H4 (cell line): Measurements from ENCODE around the gene TLE7. TPM values are rescaled to one million over a fixed set of nuclear protein-coding genes. Genes with fewer than 3 reads are reported as not detected.

Experiments used
- total RNA-seq: library from RNA; depleted of rRNA; stranded (reverse); fragments of >200 nt; shearing (Covaris generic); gene quantifications from 2 replicates; pipeline ENCODE4 v1.2.3, GENCODE V29; 2014; rRNA removed

TLE7 gene
- total RNA-seq, 1 experiment from 2014 or later: not detected

Other genes starting within 250 kb of the TLE7 start
- 0.15 and 0.64 TPM in 2 replicates for gene HYDIN, start 211.3 kb downstream of the TLE7 start, total RNA-seq
- gene CMTR2, start 152.7 kb downstream of the TLE7 start, total RNA-seq: 25.1 and 27.0 TPM in 2 replicates
- gene CALB2, start 83.3 kb downstream of the TLE7 start, total RNA-seq: 30.2 and 32.3 TPM in 2 replicates
- 9.0 and 10.0 TPM in 2 replicates for gene ZNF23, start 20.2 kb upstream of the TLE7 start, total RNA-seq
- 3.3 and 7.1 TPM in 2 replicates for gene ZNF19, start 47.3 kb upstream of the TLE7 start, total RNA-seq
- gene CHST4, start 84.4 kb upstream of the TLE7 start, total RNA-seq: 0.19 and 0.66 TPM in 2 replicates
- gene TAT, start 135.0 kb upstream of the TLE7 start, total RNA-seq: not detected in 2 replicates
- gene MARVELD3, start 184.1 kb upstream of the TLE7 start, total RNA-seq: not detected in 2 replicates